HepG2 (cell line): ENCODE data around the gene PAQR6. TPM values are rescaled to one million over a fixed set of nuclear protein-coding genes. Genes with fewer than 3 reads are reported as not detected.

Experiments
- ATAC-seq: fragments of 200-7000 bp; cut with Tn5 transposase; 3 replicates; pipeline ENCODE4 v1.9.1; 2020; ENCODE audit warnings: mild to moderate bottlenecking, moderate library complexity
- BruUV-seq: library from RNA; stranded (reverse); fragments of 400-500 nt; replicated peaks from 2 replicates; lab custom pipeline; 2021; lab: Mats Ljungman, UMichigan
- CTCF ChIA-PET: fragments of 300-600 bp; formaldehyde crosslinking; extraction: SDS; loops from one replicate; lab custom pipeline; 2021; ENCODE audit warnings: low total read pairs, inconsistent platforms, low intra/inter-chr PET ratio; lab: Yijun Ruan, JAX
- POLR2A ChIA-PET: fragments of 350-600 bp; sonication (Branson Sonifier 250); formaldehyde crosslinking; loops from one replicate; lab custom pipeline; 2020; ENCODE audit warnings: antibody characterized with exemption, inconsistent platforms; lab: Yijun Ruan, JAX
- DNase-seq: peaks from one replicate; pipeline ENCODE4 v3.0.0-alpha.2; 2015; ENCODE audit warnings: low spot score
- FAIRE-seq: peaks from 3 replicates; lab custom pipeline; 2011; peaks lifted over from hg19 to GRCh38; lab: Jason Lieb, UNC
- H2AFZ ChIP-seq: one replicate; pipeline ENCODE4 v1.6.1; 2011; ENCODE audit warnings: low read length, inconsistent platforms
- H3K27ac ChIP-seq: fragments of 300-600 bp; 3 replicates; pipeline ENCODE4 v1.8.0; 2011; ENCODE audit warnings: mixed run types, mild to moderate bottlenecking, mixed read lengths, low read length, inconsistent platforms; ENCODE audit not compliant: insufficient read depth; ENCODE audit errors: extremely low read length
- H3K27me3 ChIP-seq, 2 experiments: fragments of 200-600 bp in 1 of 2; 2 replicates in 1 of 2; 3 replicates in 1 of 2; pipeline versions ENCODE4 v1.6.0 to v1.8.0; 2011; ENCODE audit warnings: low read length in 2 of 2, mild to moderate bottlenecking in 2 of 2, moderate library complexity in 2 of 2, inconsistent platforms in 1 of 2; ENCODE audit not compliant: insufficient read depth in 2 of 2, control insufficient read depth in 1 of 2
- H3K36me3 ChIP-seq, 2 experiments: fragments of 200-600 bp in 1 of 2; replicated peaks in 1 of 2; 2 replicates in 1 of 2; 3 replicates in 1 of 2; pipeline versions ENCODE4 v1.5.1 to v1.8.0; 2011; ENCODE audit warnings: low read length in 2 of 2, inconsistent platforms in 1 of 2; ENCODE audit not compliant: insufficient read depth in 2 of 2, control insufficient read depth in 1 of 2
- H3K4me1 ChIP-seq: 2 replicates; pipeline ENCODE4 v1.5.1; 2012; ENCODE audit warnings: low read length, inconsistent platforms; ENCODE audit not compliant: insufficient read depth
- H3K4me2 ChIP-seq: 2 replicates; pipeline ENCODE4 v1.6.0; 2011; ENCODE audit warnings: low read depth, low read length, inconsistent platforms
- H3K4me3 ChIP-seq, 3 experiments: fragments of 200-600 bp in 1 of 3; sonication (generic), shearing (Covaris generic) in 1 of 3; replicated peaks in 1 of 3; 2 replicates each; pipeline ENCODE4 v1.5.1; 2011 to 2016; ENCODE audit warnings: low read length in 3 of 3, inconsistent platforms in 2 of 3, low read depth in 2 of 3, mild to moderate bottlenecking in 2 of 3, control low read depth in 1 of 3, mixed read lengths in 1 of 3; ENCODE audit not compliant: insufficient read depth in 1 of 3
- H3K79me2 ChIP-seq: one replicate; pipeline ENCODE4 v1.6.1; 2011; ENCODE audit warnings: low read length, inconsistent platforms; ENCODE audit not compliant: insufficient read depth
- H3K9ac ChIP-seq: 2 replicates; pipeline ENCODE4 v1.6.0; 2011; ENCODE audit warnings: mild to moderate bottlenecking, low read depth, low read length, inconsistent platforms; ENCODE audit not compliant: insufficient read depth
- H3K9me3 ChIP-seq: 2 replicates; pipeline ENCODE4 v1.5.1; 2012; ENCODE audit warnings: mild to moderate bottlenecking, low read length
- H4K20me1 ChIP-seq: 2 replicates; pipeline ENCODE4 v1.6.0; 2011; ENCODE audit warnings: inconsistent platforms, mild to moderate bottlenecking, low read length, moderate library complexity; ENCODE audit not compliant: insufficient read depth
- DRAP1 ChIP-seq: IDR thresholded peaks from 2 replicates; pipeline ENCODE4 v1.6.1; 2016; ENCODE audit warnings: missing genetic modification reagents, missing compliant biosample characterization
- ERF ChIP-seq: IDR thresholded peaks from 2 replicates; pipeline ENCODE4 v1.6.1; 2018; ENCODE audit warnings: missing biosample characterization, missing genetic modification reagents
- GABPB1 ChIP-seq: IDR thresholded peaks from 2 replicates; pipeline ENCODE4 v1.6.1; 2016; ENCODE audit warnings: mild to moderate bottlenecking, missing genetic modification reagents, moderate library complexity, missing compliant biosample characterization
- HCFC1 ChIP-seq: fragments of 150-350 bp; IDR thresholded peaks from 2 replicates; pipeline ENCODE4 v1.6.1; 2014; ENCODE audit warnings: low read depth, low read length
- HNRNPK ChIP-seq: fragments of 200-400 bp; formaldehyde crosslinking; IDR thresholded peaks from 2 replicates; pipeline ENCODE4 v1.6.1; 2018; ENCODE audit warnings: low read length, low read depth, moderate library complexity, mild to moderate bottlenecking; ENCODE audit not compliant: poor library complexity, severe bottlenecking
- HOXA7 ChIP-seq: sonication (generic); formaldehyde crosslinking; IDR thresholded peaks from 2 replicates; pipeline ENCODE4 v1.8.1; 2022; ENCODE audit warnings: mild to moderate bottlenecking, missing genetic modification reagents, moderate library complexity
- IRX3 ChIP-seq: sonication (generic); formaldehyde crosslinking; IDR thresholded peaks from 2 replicates; pipeline ENCODE4 v1.8.1; 2023; ENCODE audit warnings: mild to moderate bottlenecking, low read depth, missing genetic modification reagents, borderline replicate concordance
- NFRKB ChIP-seq: fragments of 450-650 bp; IDR thresholded peaks from 2 replicates; pipeline ENCODE4 v1.6.1; 2017
- NR2F2 ChIP-seq: IDR thresholded peaks from 2 replicates; pipeline ENCODE4 v1.6.1; 2012; ENCODE audit warnings: low read depth, inconsistent platforms, borderline replicate concordance
- SALL2 ChIP-seq: sonication (generic); formaldehyde crosslinking; IDR thresholded peaks from 2 replicates; pipeline ENCODE4 v1.8.1; 2023; ENCODE audit warnings: mild to moderate bottlenecking, missing genetic modification reagents, inconsistent platforms
- SOX13 ChIP-seq, 3 experiments: fragments of 450-650 bp in 1 of 3; sonication (generic) in 1 of 3; formaldehyde crosslinking in 1 of 3; IDR thresholded peaks in 2 of 3; conservative IDR thresholded peaks in 1 of 3; 2 replicates each; pipeline versions ENCODE4 v1.5.0 to v1.6.1; 2016 to 2020; ENCODE audit warnings: antibody characterized with exemption in 1 of 3, mild to moderate bottlenecking in 1 of 3, missing compliant biosample characterization in 1 of 3, missing genetic modification reagents in 1 of 3, moderate library complexity in 1 of 3
- TRIM22 ChIP-seq: fragments of 450-650 bp; IDR thresholded peaks from 2 replicates; pipeline ENCODE4 v1.6.1; 2017
- ZFY ChIP-seq: sonication (generic); formaldehyde crosslinking; IDR thresholded peaks from 2 replicates; pipeline ENCODE4 v1.4.0; 2020; ENCODE audit warnings: missing genetic modification reagents
- ZNF337 ChIP-seq: sonication (generic); formaldehyde crosslinking; IDR thresholded peaks from 2 replicates; pipeline ENCODE4 v1.5.1; 2020; ENCODE audit warnings: missing genetic modification reagents, low read depth, mild to moderate bottlenecking, borderline replicate concordance
- ZNF367 ChIP-seq: sonication (generic); formaldehyde crosslinking; IDR thresholded peaks from 2 replicates; pipeline ENCODE4 v1.4.0; 2020; ENCODE audit warnings: missing genetic modification reagents, borderline replicate concordance
- ZNF670 ChIP-seq: sonication (generic); formaldehyde crosslinking; IDR thresholded peaks from 2 replicates; pipeline ENCODE4 v1.8.0; 2022; ENCODE audit warnings: mild to moderate bottlenecking, missing genetic modification reagents, borderline replicate concordance
- WGBS: methylation state at CpG from one replicate; pipeline ENCODE4 v1.1.6; 2017; ENCODE audit warnings: low lambda C conversion rate; 5-methylcytosine and 5-hydroxymethylcytosine counted together
- in situ Hi-C: cut with HindIII; loops from 2 replicates; pipeline ENCODE4 v1.10.0; 2017; ENCODE audit warnings: low pct_unique_long_range_greater_than_20kb; ENCODE audit not compliant: extremely low pct_ligation_motif_present
- intact Hi-C: fragments of 100-400 bp; cut with micrococcal nuclease; formaldehyde crosslinking; loops from one replicate; pipeline ENCODE4 v1.10.0; 2022; ENCODE audit not compliant: unreplicated experiment
- polyA plus RNA-seq, 8 experiments: library from polyadenylated mRNA; depleted of rRNA in 3 of 8; stranded (reverse) in 7 of 8; unstranded in 1 of 8; fragments of >200 nt; fragmentation: Illumina TruSeq in 4 of 8; extraction: Trizol in 4 of 8; gene quantifications; 2 replicates each; pipeline versions ENCODE4 v1.2.1 to v1.2.3, GENCODE V29; 2011 to 2016; ENCODE audit warnings: low read depth in 4 of 8, missing spikeins in 1 of 8, mixed read lengths in 1 of 8; ENCODE audit not compliant: insufficient read depth in 1 of 8
- total RNA-seq, 5 experiments: library from RNA; depleted of rRNA; stranded (reverse); fragments of >200 nt; fragmentation: Illumina TruSeq; extraction: Trizol; gene quantifications; 2 replicates each; pipeline ENCODE4 v1.2.3, GENCODE V29; 2016; ENCODE audit warnings: low read depth in 1 of 5

The PAQR6 gene
- total and polyA plus RNA-seq, 2 of the 13 experiments (the other 11 are each of a cell fraction or from before 2014, with no cell fraction given): 0.82 to 1.4 TPM

- no peaks in the 10 kb centered on the region for H4K20me1 ChIP-seq
- WGBS: 90% methylated on average over 2 of the region's 3 CpGs
- no peak overlapping the region for H3K9ac ChIP-seq
- FAIRE-seq: no peak
- no peak for ATAC-seq
- BruUV-seq: no TSS peak
- TF ChIP-seq HNRNPK (no peak), TRIM22 (no peak), ZFY (CRISPR knock-in tag) (no peak), HCFC1 (no peak), ZNF367 (CRISPR knock-in tag) (no peak), HOXA7 (no peak), DRAP1 (CRISPR knock-in tag) (no peak), ZNF337 (CRISPR knock-in tag) (no peak), ERF (CRISPR knock-in tag) (no peak), SALL2 (CRISPR knock-in tag) (no peak), NFRKB (no peak), NR2F2 (no peak), IRX3 (no peak), SOX13 (IDR thresholded peaks at IDR 0.05) (no peak), SOX13 (CRISPR knock-in tag; conservative IDR thresholded peaks at IDR 0.05 in 1 of 2, IDR thresholded peaks at IDR 0.05 in 1 of 2) (no peak), GABPB1 (CRISPR knock-in tag) (no peak), ZNF670 (CRISPR knock-in tag) (no peak)
- POLR2A ChIA-PET: interaction anchor here (3.0 kb wide), 1 partner anchor 12 kb away, joined by 61 read pairs; no protein-coding TSS in a partner anchor
- H3K9me3 ChIP-seq: no peaks in the 10 kb centered on the region
- DNase-seq: no peak
- H3K36me3 ChIP-seq: peaks cover 9 to 39% of the 10 kb centered on the region in 2 experiments
- in situ Hi-C loops: no loop called here
- no peak overlapping the region for H3K4me3 ChIP-seq
- H3K4me2 ChIP-seq: no peak overlapping the region
- peaks cover 29% of the 10 kb centered on the region for H3K4me1 ChIP-seq
- intact Hi-C loops: no loop called here
- H3K79me2 ChIP-seq: peaks cover 22% of the 10 kb centered on the region
- H3K27ac ChIP-seq: no peak overlapping the region
- CTCF ChIA-PET: no interaction called here
- H2AFZ ChIP-seq: no peak overlapping the region
- no peaks in the 10 kb centered on the region; a peak in 1 of 5 replicates for H3K27me3 ChIP-seq
Observed at GRCh38 chr1:156211243-156211642, 36.6 kb downstream of the PAQR6 start.
